Panc1 (cell line): ENCODE measurements around the gene RTL1. TPM values are rescaled to one million over a fixed set of nuclear protein-coding genes. Genes with fewer than 3 reads are reported as not detected.

ENCODE experiments used
- ATAC-seq: fragments of 200-7000 bp; cut with Tn5 transposase; 2 replicates; pipeline ENCODE4 v1.9.1; 2020; ENCODE audit warnings: mild to moderate bottlenecking, moderate library complexity
- BruUV-seq: library from RNA; stranded (reverse); fragments of 400-500 nt; replicated peaks from 2 replicates; lab custom pipeline; 2021; lab: Mats Ljungman, UMichigan
- CTCF ChIA-PET: fragments of 300-600 bp; sonication (Branson Sonifier 250); formaldehyde crosslinking; loops from one replicate; lab custom pipeline; 2022; ENCODE audit warnings: antibody characterized with exemption; lab: Charles Lee
- POLR2A ChIA-PET: fragments of 300-600 bp; sonication (Branson Sonifier 250); formaldehyde crosslinking; loops from one replicate; lab custom pipeline; 2022; ENCODE audit warnings: antibody characterized with exemption; lab: Charles Lee
- DNase-seq: peaks from one replicate; pipeline ENCODE4 v3.0.0-alpha.2; 2010; ENCODE audit warnings: low read depth, low spot score
- H3K27ac ChIP-seq: 2 replicates; pipeline ENCODE4 v1.5.1; 2011; ENCODE audit warnings: mild to moderate bottlenecking, low read length, inconsistent platforms
- H3K27me3 ChIP-seq: fragments of 200-500 bp; sonication (Bioruptor generic); 2 replicates; pipeline ENCODE4 v1.6.0; 2014; ENCODE audit warnings: low read length, inconsistent platforms; ENCODE audit not compliant: control insufficient read depth, insufficient read depth
- H3K36me3 ChIP-seq: fragments of 200-500 bp; sonication (Bioruptor generic); 2 replicates; pipeline ENCODE4 v1.5.1; 2014; ENCODE audit warnings: inconsistent platforms, mild to moderate bottlenecking, low read length, moderate library complexity; ENCODE audit not compliant: control insufficient read depth, insufficient read depth
- H3K4me1 ChIP-seq: 2 replicates; pipeline ENCODE4 v1.5.1; 2011; ENCODE audit warnings: inconsistent platforms, mild to moderate bottlenecking, low read length, moderate library complexity; ENCODE audit not compliant: control insufficient read depth, insufficient read depth
- H3K4me3 ChIP-seq, 2 experiments: 2 replicates each; pipeline ENCODE4 v1.5.1; 2011 to 2012; ENCODE audit warnings: low read depth in 2 of 2, low read length in 2 of 2, mild to moderate bottlenecking in 2 of 2, inconsistent platforms in 1 of 2, moderate library complexity in 1 of 2
- H3K9me3 ChIP-seq: fragments of 200-500 bp; sonication (Bioruptor generic); 2 replicates; pipeline ENCODE4 v1.5.1; 2014; ENCODE audit warnings: low read depth, mild to moderate bottlenecking, inconsistent platforms, low read length, moderate library complexity; ENCODE audit not compliant: control insufficient read depth, insufficient read depth
- CTCF ChIP-seq: fragments of 450-650 bp; IDR thresholded peaks from 2 replicates; pipeline ENCODE4 v1.5.1; 2017; ENCODE audit warnings: mild to moderate bottlenecking
- POLR2AphosphoS5 ChIP-seq: IDR thresholded peaks from 2 replicates; pipeline ENCODE4 v1.6.1; 2012; ENCODE audit warnings: mild to moderate bottlenecking, low read depth, low read length, moderate library complexity
- REST ChIP-seq, 2 experiments: IDR thresholded peaks; 2 replicates each; pipeline ENCODE4 v1.6.1; 2011 to 2012; ENCODE audit warnings: low read depth in 2 of 2, control low read depth in 1 of 2, low read length in 1 of 2, mild to moderate bottlenecking in 1 of 2, moderate library complexity in 1 of 2; ENCODE audit not compliant: insufficient read depth in 1 of 2
- SIN3A ChIP-seq: IDR thresholded peaks from 2 replicates; pipeline ENCODE4 v1.6.1; 2012; ENCODE audit warnings: low read depth, mild to moderate bottlenecking, low read length, moderate library complexity, borderline replicate concordance; ENCODE audit not compliant: insufficient read depth
- TCF7L2 ChIP-seq: IDR thresholded peaks from 2 replicates; pipeline ENCODE4 v1.6.1; 2011; ENCODE audit warnings: mild to moderate bottlenecking, low read depth, low read length, inconsistent platforms
- in situ Hi-C: cut with HindIII; loops from 2 replicates; pipeline ENCODE4 v1.10.0; 2016; ENCODE audit warnings: low sequenced_read_pairs, low pct_unique_long_range_greater_than_20kb
- intact Hi-C: fragments of 100-400 bp; cut with micrococcal nuclease; formaldehyde crosslinking; loops from one replicate; pipeline ENCODE4 v1.10.0; 2022; ENCODE audit not compliant: unreplicated experiment
- total RNA-seq: library from RNA; stranded (reverse); gene quantifications from one replicate; pipeline ENCODE4 v1.2.1, GENCODE V29; 2021; ENCODE audit not compliant: unreplicated experiment

Gene RTL1
- total RNA-seq, 1 experiment from 2014 or later, result not detected

DNA sequence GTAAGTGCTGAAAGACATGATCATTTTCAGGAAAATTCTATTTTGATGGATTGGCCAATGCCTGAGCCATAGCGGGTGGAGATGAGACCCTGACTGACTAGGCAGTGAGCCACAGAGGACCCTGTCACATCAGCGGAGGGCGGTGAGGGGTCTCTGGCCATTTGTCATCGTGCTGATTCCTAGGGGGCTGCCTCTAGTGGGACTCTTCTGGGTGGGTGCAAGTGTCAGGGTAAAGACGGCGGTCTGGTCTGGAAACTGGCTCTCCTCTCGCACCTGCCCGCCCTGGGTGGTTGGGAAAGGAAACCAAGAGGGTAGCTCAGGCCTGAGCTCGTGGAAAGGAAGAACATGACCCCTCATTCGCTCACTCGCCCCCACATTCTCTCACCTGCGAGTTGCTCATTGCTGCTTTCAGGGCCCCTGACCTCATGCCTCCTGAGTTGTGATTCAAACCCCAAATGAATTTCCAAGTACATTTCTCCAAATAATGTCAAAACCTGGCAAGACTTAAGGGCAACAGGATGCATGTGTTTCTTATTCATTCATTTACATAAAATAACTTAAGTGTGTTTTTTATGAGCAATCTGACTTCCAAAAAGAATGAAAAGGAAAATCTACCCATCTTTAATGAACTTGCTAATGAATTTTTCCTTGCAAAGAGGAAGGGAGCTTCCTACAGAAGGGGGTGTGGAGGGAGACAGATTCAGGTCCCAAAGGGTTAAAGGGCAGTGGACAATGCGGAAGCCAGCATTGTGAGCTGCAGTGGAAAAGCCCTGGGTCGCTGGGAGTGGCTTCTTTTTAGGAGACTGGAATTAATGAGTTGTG is 64.8 kb downstream of the RTL1 start:
- CTCF ChIA-PET, result no interaction called here
- intact Hi-C loops, result no loop called here
- H3K27me3 ChIP-seq, result no peaks in the 10 kb centered on the region
- DNase-seq (no peak), ATAC-seq (no peak)
- POLR2A ChIA-PET, result no interaction called here
- H3K27ac ChIP-seq, result no peak overlapping the region
- no peaks in the 10 kb centered on the region for H3K9me3 ChIP-seq
- TF ChIP-seq POLR2AphosphoS5 (no peak), TCF7L2 (no peak), SIN3A (no peak), REST (IDR thresholded peaks at IDR 0.05; ENCODE audit: insufficient read depth in 1 of 2, low read depth in 2 of 2, low read length in 1 of 2) (no peak), CTCF (no peak)
- in situ Hi-C loops, result no loop called here
- no peaks in the 10 kb centered on the region for H3K36me3 ChIP-seq
- H3K4me1 ChIP-seq, result no peaks in the 10 kb centered on the region
- H3K4me3 ChIP-seq, result no peak overlapping the region
- no TSS peak for BruUV-seq

- in situ Hi-C loops, result no loop called here
- CTCF ChIA-PET, result no interaction called here
These were observed 65.6 kb downstream of the RTL1 start for GRCh38 chr14:100837805-100838350.

More at GRCh38 chr14:100837805-100838350, 65.6 kb downstream of the RTL1 start:
- no peaks in the 10 kb centered on the region for H3K4me1 ChIP-seq
- H3K27me3 ChIP-seq, result no peaks in the 10 kb centered on the region
- DNase-seq (no peak), ATAC-seq (no peak)
- no peak for TF ChIP-seq POLR2AphosphoS5
- TF ChIP-seq SIN3A, result no peak
- TF ChIP-seq REST (IDR thresholded peaks at IDR 0.05; ENCODE audit: insufficient read depth in 1 of 2, low read depth in 2 of 2, low read length in 1 of 2), result no peak
- TF ChIP-seq CTCF, result no peak
- TF ChIP-seq TCF7L2, result no peak
- intact Hi-C loops, result no loop called here
- POLR2A ChIA-PET, result no interaction called here
- H3K9me3 ChIP-seq, result no peaks in the 10 kb centered on the region
- H3K27ac ChIP-seq, result no peak overlapping the region
- no peak overlapping the region for H3K4me3 ChIP-seq
- H3K36me3 ChIP-seq, result no peaks in the 10 kb centered on the region
- BruUV-seq, result no TSS peak
